ENCODE results near the gene UCHL3.

Gene UCHL3

DNA sequence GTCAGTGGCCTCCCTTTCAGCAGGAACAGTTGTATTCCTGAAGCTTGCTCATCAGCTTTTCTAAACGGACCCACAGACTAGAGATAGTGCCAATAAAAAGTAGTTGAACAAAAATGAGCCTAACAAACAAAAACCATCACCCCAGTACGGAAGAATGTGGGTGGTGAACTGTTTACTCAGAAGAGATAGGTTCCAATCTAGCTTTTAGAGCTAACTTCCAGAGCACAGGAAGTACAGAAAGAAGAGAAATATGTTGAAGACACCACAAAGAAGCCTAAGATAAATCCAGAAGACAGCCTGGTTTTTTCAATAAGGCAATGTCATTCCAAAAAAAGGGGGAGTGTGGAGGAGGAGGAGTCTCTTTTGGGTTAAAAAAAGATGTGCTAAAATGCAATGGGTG, 83.7 kb downstream of the UCHL3 start:
- no peak for DNase-seq

DNA sequence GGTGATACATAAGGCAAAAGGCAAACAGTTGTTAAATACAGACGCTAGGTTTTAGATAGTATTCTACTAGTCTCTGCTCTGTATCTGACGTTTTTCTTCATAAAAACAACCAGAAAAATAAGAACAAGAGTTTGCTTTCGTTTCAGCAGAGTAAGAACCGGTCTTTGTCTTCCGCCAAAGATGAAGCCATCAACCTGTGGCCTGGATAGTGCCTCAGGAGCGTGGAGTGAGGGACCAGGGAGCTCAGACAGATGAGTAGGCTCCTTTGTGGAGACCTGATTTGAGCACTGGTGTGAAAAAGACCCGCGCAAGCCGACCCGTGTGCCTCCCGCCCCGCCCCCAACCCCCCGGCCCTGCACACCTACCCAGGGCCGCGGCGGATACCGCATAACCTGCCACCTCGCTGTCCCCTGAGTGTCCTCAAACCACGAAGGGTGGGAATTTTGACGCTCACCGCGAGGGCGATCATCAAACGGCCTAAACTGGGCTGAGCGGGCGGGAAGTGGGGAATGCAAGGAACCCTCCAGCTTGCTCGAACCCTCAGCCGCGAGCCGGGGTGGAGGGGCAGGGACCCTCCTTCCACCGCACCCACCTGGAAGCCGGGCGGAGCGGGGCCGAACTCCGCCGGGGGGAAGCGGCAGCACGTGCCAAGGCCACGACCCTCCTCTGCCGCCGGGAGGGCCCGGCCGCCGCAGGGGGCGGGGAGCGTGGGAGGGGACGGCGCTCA, 85.7 kb downstream of the UCHL3 start:
- peak; percentile 15 for DNase-seq

DNA sequence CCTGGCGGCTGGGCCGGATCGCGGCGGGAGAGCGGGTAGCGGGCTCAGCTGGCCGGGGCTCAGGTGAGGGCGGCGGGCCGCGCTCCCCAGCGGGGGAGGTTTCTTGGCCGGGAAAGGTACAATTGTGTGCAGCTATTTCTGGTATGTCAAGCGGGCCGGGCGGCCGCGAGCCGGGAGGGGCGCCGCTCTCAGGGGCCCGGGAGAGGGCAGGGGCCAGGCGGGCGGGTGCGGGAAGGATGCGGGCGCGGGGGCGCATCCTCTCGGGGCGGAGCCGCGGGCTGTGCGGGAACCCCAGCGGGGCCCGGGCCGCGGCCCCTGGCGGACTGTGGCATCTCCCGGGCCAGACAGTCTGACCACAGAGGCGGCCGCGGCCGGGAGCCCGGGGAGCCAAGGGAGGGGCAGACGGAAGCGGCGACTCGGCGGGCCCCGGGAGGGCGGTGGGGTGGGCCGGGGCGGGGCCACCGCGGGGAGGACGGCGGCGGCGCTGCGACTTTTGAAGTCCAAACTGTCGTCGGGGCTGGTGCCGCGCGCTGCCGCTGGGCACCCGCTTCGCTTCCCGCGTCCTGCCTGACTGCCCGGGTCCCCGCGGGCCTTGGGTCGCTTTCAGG, 86.3 kb downstream of the UCHL3 start, which contains the start of gene LMO7:
LMO7 (plus strand) TSS at position 503 of the 608 bp plus-strand sequence. CDS start 328 bp downstream, outside the sequence.
- DNase-seq: peak; percentile 58

DNA sequence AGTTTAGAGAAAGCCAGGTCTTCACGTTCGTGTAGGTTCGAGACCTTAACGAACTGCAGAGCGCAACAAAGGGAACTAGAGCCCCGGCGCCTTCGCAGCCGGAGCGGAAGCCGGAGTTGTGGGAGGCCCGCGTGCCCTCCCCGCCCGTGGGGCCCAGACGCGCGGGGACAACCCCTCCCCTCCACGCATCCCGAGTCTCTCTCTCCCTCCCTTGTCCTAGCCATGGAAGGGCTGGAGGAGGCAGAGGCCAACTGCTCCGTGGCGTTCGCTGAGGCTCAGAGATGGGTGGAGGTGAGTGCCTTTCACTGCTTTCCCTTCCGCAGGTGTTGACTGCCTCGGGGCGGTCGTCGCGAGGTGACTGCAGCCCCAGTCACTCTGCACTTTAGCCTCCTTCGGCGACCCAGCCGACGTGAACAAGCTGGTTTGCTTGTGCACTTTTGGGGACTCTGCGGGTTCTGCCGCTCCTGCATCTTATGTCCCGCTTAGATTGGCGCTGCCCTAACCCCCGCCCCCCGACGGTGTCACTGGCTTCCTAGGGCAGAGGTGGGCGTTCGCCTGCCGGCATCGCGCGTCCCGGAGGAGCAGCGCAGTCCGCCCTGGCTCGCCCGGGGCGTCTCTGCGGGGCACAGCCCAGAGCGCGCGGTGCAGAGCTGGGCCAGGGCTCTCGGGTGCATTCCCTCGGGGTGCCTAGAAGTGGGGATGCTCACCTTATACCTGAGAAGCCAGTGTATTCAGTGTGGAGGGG, 87.0 kb downstream of the UCHL3 start:
- no peak for DNase-seq

DNA sequence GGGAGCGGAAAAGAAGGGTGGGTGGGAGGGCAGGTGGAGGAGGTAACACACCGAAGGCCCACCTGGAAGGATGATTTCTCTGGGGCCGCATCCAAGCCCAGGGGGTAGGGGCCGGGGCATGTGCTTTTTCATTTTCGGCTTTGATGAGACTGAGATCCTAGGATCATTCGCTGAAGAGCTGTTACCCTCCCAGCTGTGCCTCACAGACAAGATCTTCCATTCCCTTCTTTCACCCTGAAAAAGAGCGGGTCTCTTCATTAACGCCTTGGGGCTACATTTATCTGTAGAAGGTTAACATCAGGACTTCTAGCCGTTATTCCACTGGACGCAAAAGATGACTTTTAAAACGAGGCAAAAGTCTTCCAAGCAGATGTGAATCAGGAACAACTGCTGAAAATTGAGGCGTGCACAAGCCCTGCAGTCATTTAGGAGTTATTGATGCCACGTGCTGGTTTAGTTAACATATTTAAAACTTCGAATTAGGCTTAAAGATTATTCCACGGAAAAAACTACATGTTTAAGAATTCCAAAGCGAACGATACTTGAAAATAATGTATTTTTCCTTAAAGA, 87.7 kb downstream of the UCHL3 start:
- no peak for DNase-seq

DNA sequence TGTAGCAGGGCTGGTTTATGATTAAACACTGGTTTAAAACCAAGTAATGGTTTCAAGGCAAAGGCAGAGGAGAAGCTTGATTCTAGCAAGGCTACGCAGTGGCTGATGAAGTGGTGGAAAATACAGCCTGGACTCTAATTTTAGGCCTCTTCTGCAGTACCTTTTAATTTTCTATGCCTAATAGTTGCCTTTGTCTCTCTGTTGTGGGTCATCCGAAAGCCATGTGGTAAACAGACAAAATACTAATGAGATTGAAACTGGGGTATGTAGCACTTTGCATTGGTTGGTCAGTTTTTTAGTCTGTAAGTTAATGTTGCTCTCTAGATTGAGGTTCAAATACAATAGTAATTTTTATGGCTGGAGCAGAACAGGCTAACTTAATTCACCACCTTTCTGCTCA, 89.9 kb downstream of the UCHL3 start:
- no peak for DNase-seq

DNA sequence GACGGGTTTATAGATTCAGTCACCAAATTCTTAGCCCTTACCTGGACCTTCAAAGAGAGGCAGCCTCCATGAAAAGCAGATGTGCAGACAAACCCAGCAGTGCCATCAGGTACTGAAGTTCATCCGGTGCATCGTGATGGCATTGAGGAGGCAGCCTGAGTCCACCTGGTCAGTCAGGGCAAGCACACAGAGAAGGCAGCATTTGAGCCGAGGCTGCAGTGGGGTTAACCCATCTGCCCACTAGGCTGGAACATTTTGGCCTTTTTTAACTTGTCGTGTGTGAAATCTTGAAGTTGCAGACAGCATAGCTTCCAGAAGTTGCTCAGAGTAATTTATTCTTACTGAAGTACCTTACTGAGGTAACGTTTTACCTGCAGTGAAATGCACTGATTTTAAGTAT, 91.4 kb downstream of the UCHL3 start:
- DNase-seq: no peak

DNA sequence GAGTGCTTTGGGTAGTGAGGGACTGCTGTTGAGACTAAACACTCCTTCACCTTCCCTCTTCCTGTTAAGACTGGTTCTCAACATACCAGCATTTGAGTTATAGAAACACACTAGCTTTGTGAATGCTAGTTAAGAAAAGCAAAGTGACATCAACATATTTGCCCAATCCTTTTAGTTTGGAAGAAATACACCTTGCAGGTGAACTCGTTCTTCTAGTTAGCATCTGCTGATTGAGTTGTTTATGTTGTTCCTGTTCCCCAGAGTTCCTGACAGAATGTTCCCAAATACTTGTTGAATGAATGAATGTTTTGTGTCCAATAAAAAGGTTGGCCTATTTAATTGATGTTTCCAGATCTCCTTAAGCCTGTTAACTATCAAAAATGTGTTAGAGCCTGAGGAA, 93.6 kb downstream of the UCHL3 start:
- no peak for DNase-seq

DNA sequence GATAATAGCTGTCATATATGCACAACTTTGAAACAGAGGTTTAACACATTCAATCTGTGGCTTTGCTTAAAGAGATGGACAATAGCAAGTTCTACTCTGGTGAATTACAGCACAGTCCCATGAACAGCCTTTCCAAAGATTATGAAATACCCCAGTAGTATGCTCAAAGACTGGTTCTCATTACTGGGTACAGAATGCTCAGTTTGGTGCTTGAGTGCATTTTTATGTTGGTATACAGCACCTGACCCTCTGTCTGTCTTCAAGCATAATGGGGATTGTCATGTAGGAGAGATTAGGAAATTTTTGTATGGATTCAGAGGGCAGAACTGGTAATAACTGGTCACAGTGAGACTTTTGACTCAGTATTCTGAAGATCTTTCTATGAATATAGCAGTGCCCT, 94.1 kb downstream of the UCHL3 start:
- no peak for DNase-seq

DNA sequence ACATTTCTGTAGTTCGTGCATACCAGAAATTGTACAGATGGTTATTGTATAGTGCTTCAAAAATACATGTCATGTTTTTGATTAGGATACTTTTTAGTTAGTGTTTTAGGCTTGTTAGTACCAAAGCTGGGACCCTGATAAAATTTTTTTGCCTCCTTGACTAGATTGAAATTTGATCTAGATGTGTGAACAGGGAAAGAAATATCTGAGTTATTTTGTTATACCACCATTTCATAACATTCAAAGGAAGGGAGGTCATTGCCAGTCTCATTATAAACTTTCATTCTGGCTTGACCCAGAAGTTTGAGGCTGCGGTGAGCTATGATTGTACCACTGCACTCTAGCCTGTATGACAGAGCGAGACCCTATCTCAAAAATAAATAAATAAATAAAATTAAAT, 95.5 kb downstream of the UCHL3 start:
- DNase-seq: no peak

DNA sequence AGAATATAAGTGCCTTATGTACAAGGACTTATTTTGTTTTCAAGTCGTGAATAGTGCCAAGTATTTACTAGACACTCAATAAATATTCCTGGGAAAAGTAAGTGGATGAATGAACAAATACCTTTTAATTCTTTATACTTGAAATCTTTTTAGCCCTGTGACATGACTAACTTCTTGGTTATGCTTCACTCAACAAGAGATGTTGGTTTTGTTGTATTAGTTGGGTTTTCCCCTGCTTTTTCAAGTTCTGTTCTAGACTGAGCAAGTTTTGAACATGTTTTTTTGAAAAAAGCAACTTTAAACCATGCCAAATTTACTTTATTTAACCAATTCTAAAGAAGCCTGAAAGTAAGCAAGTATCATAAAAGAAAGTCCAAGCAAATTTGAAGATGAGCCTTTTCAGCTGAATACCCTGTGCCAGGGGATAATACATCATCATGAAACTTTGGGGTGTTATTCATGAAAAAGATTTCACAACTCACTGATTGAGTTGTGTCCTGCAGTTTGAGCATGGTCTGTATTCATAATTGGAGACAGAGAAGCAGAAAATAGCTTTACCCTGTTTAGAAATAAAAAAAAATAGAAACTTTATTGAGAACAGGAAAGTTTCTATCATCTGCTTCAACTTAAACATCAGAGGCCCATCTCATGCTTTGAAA, 97.7 kb downstream of the UCHL3 start:
- no peak for DNase-seq

DNA sequence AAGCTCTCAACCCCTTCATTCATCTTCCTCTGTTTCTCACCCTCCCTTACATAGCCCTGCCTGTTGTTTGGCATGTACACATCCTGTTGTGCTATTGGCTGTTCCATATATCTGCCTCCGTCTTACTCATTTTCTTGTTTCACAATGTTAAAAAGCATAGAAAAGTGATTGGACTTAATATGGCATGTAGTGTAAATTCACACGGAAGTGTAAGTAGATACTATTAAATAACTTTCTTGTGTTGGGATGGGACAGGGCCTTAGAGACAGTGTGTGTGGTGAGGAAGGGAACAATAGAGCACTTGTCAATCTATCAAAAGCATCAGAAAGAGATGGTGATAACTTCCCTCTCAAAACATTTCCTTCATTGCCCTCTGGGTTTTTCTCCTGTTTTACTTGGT, 98.9 kb downstream of the UCHL3 start:
- no peak for DNase-seq

DNA sequence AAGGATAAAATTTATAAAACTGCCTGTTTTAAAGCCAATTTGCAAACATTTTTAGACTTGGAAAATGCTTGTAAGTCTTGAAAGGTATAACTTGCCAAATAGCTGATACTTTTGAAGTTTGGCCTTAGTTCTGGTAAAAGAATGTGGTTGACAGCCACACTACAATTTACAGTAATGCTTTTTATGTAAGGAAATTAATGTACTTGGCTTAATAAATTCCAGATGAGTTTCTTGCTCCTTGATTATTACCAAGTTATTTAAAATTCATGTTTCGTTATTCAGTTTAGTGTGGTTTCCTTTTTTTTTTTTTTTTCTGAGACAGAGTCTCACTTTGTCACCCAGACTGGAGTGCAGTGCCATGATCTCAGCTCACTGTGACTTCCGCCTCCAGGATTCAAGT, 101.4 kb downstream of the UCHL3 start:
- DNase-seq: no peak

DNA sequence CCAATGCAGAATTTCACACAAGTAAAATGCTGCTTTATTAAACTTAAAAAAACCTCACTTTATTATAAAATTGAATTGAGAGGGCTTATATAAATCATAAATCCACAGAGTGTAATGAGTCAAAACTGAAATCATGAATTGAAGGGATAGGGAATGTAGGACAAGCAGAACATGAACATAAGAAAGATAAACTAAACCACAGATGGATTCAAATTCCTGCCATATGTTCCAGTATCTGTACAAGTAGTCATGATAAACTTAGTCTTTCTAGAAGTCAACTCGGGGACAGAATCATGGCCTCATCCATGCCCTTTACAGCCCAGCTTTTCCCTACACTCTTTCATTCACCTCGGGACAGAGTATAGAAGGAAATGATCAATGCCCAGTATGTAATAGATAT, 103.1 kb downstream of the UCHL3 start:
- no peak for DNase-seq
